Left colon (tissue), 2 donors: ENCODE measurements around the gene ALG3. TPM values are rescaled to one million over a fixed set of nuclear protein-coding genes. Genes with fewer than 3 reads are reported as not detected.

Source experiments
- ATAC-seq: fragments of 200-7000 bp; cut with Tn5 transposase; one replicate; pipeline ENCODE4 v1.9.1; 2020; ENCODE audit warnings: mild to moderate bottlenecking, moderate library complexity
- DNase-seq, 2 donors: peaks; one replicate each; pipeline ENCODE4 v3.0.0-alpha.2; 2020
- intact Hi-C, 2 donors: fragments of 100-400 bp; cut with DNase I in 1 of 2; cut with micrococcal nuclease in 1 of 2; formaldehyde crosslinking; loops; one replicate each; pipeline versions ENCODE4 v1.11.2 to v1.14.0; 2022; cut with DNase I, micrococcal nuclease
- total RNA-seq, 2 donors: library from RNA; stranded (reverse); fragmentation: NEBNext Ultra II Directional; extraction: Animal tissue kit (Norgen Biotek cat#: 25700); gene quantifications; one replicate each; pipeline ENCODE4 v1.2.1, GENCODE V29; 2021
- donor health status: DM: no; HTN: no; CAD: no.
- donor health status: DM: yes; HTN: yes; CAD: no.

ALG3 gene
- total RNA-seq, 2 donors from 2014 or later: 25.0 to 40.3 TPM

GRCh38 chr3:184238246-184238818, 10.4 kb downstream of the ALG3 start:
- intact Hi-C loops: no loop called here
- ATAC-seq (no peak), DNase-seq (no peak)

GRCh38 chr3:184237807-184238206, 11.0 kb downstream of the ALG3 start:
- ATAC-seq: no peak
- intact Hi-C loops: no loop called here
- DNase-seq: no peak

GRCh38 chr3:184237211-184237610, 11.6 kb downstream of the ALG3 start:
- ATAC-seq: no peak
- intact Hi-C loops: no loop called here
- DNase-seq: no peak

- ATAC-seq: no peak
- DNase-seq: no peak
- intact Hi-C loops: no loop called here
Observed at GRCh38 chr3:184236636-184237035, 12.1 kb downstream of the ALG3 start.

- ATAC-seq (no peak), DNase-seq (no peak)
- intact Hi-C loops: no loop called here
Observed at GRCh38 chr3:184236033-184236410, 12.7 kb downstream of the ALG3 start.

- ATAC-seq: no peak
- DNase-seq: no peak
Observed at GRCh38 chr3:184235381-184236032, 13.3 kb downstream of the ALG3 start.

GRCh38 chr3:184234671-184235380, 13.9 kb downstream of the ALG3 start:
- ATAC-seq (no peak), DNase-seq (no peak)
- intact Hi-C loops: no loop called here

More at GRCh38 chr3:184235381-184236032, 13.3 kb downstream of the ALG3 start:
- intact Hi-C loops: no loop called here

- DNase-seq: no peak
- ATAC-seq: no peak
- intact Hi-C loops: no loop called here
Observed at GRCh38 chr3:184234224-184234623, 14.5 kb downstream of the ALG3 start.

GRCh38 chr3:184233127-184233843, 15.5 kb downstream of the ALG3 start:
- no peak for ATAC-seq
- intact Hi-C loops: no loop called here
- no peak for DNase-seq

- ATAC-seq: no peak
- intact Hi-C loops: no loop called here
Observed at GRCh38 chr3:184231671-184232070, 17.1 kb downstream of the ALG3 start.

GRCh38 chr3:184230603-184231528, 17.9 kb downstream of the ALG3 start:
- intact Hi-C loops: no loop called here
- DNase-seq: peak in 1 of 2 donors; percentile 54
- peak; percentile 78 for ATAC-seq

More at GRCh38 chr3:184231671-184232070, 17.1 kb downstream of the ALG3 start:
- DNase-seq: no peak

- DNase-seq (no peak), ATAC-seq (peak; percentile 28)
- intact Hi-C loops: no loop called here
Observed at GRCh38 chr3:184230081-184230602, 18.6 kb downstream of the ALG3 start.

- intact Hi-C loops: no loop called here
- DNase-seq: peak; percentile 46 to 56
Observed at GRCh38 chr3:184229394-184230080, 19.2 kb downstream of the ALG3 start, which contains the start of gene VWA5B2. Gene VWA5B2, plus strand, starts transcription at chr3:184229585. Its CDS starts 944 bp downstream, at chr3:184230529.

GRCh38 chr3:184228376-184229137, 20.2 kb downstream of the ALG3 start:
- DNase-seq (no peak), ATAC-seq (no peak)
- intact Hi-C loops: no loop called here

More at GRCh38 chr3:184229394-184230080, 19.2 kb downstream of the ALG3 start, which contains the start of gene VWA5B2:
- peak; percentile 75 for ATAC-seq

- ATAC-seq (peak; percentile 44), DNase-seq (no peak)
- intact Hi-C loops: no loop called here
Observed at GRCh38 chr3:184227481-184227935, 21.3 kb downstream of the ALG3 start.

GRCh38 chr3:184223946-184224345, 24.8 kb downstream of the ALG3 start:
- DNase-seq (no peak), ATAC-seq (no peak)
- intact Hi-C loops: no loop called here

- DNase-seq (no peak), ATAC-seq (no peak)
- intact Hi-C loops: no loop called here
Observed at GRCh38 chr3:184222521-184222920, 26.2 kb downstream of the ALG3 start.
